Hippocampal formation (tissue), 2 donors: Measurements from ENCODE around the gene OLA1.

ENCODE experiments used
- DNase-seq, 2 donors: peaks; one replicate each; lab custom pipeline; 2025; lab: John Stamatoyannopoulos, UW

The OLA1 gene

DNA sequence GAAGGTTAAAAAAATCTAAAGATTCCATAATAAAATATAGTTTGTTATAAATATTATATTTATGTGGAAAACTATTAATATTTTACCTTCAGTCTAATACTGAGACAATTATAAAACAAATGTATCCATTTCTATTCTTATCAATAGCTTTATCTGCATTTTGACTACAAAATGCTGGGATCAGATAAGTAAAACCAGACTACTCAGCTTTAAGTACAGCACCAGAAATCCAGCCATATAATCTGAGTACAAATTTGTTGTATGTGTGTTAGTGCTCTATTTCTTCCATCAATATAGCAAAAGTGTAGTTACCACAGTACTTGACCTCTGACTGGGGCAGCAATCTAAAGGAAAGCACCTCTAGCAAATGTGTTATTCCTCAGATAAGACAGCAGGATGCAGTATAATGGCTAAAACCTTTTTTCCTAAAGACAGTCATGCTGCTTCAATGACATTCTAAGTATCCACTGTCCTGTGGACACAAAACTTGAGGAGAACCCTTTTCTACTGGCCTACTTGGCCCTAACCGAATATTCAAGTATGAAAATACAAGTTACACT is 68.1 kb downstream of the OLA1 start:
- no peak for DNase-seq

DNA sequence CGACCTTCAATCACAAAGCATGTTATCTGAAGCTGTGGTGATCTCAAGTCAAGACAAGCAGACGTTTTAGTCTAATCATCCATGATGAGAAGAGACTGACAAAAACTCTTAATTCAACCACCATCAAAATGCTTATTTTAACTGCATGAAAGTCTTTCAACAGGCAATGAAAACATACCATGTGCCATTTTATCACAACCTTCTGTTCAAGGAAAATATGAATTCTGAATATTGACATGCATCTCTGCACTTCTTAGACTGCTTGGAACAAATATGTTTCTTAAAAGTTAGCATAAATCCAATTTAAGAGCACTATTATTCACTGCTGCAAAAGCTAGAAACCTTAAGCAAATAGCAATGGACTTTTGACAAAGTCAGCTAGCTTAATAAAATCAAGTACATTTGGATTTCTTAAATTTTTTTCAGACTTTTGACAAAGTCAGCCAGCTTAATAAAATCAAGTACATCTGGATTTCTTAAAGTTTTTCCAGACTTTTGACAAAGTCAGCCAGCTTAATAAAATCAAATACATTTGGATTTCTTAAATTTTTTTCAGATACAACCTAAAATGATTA is 70.9 kb downstream of the OLA1 start:
- no peak for DNase-seq

DNA sequence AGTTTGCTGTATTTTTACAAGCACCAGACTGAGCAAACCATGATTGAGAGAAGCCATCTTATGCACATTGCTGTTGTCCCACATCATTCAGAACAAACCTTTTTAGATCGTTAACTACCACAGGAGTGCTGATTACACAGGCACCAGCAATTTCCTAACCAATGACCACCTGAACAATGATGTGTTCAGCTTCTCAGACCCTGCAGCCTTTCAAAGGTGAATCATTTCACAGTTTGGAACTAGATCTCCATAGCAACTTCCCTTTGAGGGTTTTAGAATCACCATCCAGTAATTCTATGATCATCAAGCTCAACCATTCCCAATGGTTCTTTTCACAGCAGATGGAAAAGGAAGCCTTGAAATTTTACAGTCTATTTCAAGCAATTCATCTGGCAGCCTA is 71.4 kb downstream of the OLA1 start:
- DNase-seq, result no peak

DNA sequence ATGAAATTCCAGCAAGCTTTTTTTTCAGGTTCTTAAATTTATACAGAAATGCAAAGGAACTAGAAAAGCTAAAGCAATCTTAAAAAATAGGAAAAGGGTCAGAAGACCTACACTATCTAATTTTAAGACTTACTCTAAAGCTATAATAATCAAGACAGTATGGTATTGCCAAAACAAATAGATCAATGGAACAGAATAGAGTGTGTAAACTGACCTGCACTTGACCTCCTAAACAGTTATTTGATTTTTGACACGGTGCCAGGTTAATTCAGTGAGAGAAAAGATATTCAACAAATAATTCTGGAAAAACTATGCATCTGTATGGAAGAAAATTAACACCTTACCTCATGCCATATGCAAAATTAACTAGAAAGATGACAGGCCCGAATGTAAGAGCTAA is 73.6 kb downstream of the OLA1 start:
- no peak for DNase-seq

DNA sequence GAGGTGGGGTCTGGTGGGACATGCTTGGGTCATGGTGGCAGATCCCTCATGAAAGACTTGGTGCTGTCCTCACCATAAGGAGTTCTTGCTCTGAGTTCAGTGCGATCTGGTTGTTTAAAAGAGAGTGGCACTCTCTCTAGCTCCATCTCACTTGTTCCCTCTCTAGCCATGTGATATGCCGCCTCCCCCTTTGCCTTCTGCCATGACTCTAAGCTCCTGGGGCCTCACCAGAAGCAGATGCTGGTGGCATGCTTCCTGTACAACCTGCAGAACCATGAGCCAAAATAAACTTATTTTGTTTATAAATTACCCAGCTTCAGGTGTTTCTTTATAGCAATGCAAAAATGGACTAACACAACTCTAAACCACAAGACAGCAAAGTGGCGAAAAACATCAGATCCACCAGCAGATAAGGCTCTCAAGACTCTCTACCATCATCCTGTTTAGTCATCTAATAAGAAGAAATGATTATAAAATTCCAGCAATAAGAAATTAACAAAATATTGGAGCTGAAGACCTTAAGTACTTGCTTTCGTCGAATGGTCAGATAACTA is 75.5 kb downstream of the OLA1 start:
- no peak for DNase-seq

- no peak for DNase-seq
These were observed 76.5 kb downstream of the OLA1 start for GRCh38 chr2:174171686-174172445.

DNA sequence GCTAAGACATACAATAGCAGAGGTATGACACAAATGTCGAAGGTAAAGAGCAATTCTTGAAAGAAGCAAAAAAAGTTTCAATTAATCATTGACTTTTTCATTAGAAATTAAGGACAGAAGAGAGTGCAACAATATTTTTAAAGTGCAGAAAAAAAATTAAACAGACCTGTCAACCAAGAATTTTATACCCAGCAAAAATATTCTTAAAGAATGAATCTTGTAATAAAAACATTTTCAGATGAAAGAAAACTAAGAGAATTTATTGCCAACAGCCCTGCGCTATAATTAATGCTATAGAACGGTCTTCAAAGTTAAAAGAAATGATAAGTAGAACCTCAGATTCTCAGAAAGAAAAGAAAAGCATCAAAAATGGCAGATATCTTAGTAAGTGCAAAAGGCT is 79.0 kb downstream of the OLA1 start:
- DNase-seq, result no peak

GRCh38 chr2:174166261-174166660 is 82.1 kb downstream of the OLA1 start:
- no peak for DNase-seq

- no peak for DNase-seq
These were observed 86.8 kb downstream of the OLA1 start for GRCh38 chr2:174161490-174161889.

DNA sequence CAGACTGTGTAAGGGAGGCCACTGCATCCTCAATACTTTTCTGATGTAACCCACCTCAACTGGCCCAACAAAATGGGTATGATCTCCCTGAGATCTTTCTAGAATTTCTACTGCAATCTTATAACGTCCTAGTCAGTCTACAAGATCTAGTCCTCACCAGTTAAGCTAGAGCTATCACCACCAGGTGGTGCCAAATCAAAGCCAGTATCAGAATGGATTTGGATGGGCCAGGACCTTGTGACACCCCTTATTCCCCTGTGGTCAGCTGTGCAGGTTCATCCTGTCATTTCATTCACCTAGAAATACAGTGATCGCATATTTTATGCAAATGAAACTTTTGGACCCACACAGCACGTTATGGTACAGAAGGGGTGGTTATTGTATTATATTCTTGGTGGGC is 90.3 kb downstream of the OLA1 start:
- DNase-seq, result peak in 1 of 2 donors; percentile 2

DNA sequence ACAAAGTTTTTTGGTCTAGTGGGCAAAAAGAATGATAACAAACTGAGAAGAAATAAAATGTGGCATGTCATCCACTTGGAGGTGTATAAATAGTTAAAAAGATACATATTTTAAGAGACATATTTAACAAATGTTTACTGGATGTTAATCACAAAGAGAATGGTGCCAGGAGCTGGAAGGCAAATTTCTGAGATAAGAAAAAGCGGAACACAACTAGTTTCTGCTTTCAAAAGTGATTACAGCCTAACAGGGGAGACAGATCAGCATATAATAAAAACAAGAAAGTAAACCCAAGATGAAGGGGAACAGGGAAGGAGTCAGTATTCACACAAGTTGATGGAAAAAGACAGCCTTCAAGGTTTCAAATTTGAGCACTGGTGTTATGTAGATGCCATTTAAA is 91.3 kb downstream of the OLA1 start:
- no peak for DNase-seq

DNA sequence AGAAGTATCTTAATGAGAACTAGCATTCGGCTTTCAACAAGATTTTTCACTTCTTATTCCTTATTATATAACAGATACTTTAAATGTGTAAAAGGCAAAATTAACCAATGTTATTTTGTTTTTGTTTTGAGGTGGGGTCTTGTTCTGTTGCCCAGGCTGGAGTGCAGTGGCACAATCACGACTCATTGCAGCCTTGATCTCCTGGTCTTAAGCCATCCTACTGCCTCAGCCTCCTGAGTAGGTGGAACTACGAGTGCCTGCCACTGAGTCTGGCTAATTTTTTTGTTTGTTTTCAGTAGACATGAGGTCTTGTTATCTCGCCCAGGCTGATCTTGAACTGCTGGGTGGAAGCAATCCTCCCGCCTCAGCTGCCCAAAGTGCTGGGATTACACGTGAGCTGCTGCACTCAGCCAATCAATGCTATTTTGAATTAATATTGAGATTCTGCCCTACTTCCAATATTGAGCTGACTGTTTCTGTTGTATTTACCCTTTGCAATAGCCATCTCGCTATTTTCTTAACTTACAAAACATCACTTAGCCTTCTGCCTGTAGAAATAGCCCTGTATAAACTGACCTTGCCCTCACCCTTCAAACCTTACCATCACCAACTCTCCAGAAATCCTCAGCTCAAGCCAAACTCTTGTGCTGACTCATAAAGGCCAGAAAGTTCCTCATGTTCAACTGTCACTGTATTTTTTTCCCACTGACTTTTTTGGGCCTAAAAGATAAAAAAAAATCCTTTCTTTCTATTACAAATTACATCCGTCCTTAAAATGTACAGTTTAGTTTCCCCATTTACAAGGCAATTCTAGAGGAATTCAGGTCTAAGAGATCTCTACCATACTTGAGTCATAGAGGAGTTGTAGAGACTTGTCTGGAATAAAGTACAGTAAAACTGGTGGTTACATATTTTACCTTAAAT is 94.3 kb downstream of the OLA1 start:
- no peak for DNase-seq

DNA sequence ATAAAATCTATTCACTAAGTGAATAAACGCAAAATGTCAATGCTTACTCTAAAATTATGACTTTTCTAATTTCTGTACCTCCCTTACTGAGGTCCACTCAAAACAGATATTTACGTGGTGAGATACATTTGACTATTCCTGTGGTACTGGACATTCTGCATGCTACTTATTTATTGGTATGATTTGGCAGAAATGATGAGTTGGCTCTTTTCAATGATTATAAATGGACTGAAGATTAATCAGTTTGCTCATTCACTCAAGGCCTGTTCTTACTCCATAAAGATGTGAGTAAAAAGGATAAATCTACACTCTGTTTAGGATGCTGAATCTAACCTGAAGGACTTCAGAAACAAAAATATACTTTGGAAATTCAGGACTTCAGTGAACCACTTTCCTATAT is 98.8 kb downstream of the OLA1 start:
- no peak for DNase-seq

DNA sequence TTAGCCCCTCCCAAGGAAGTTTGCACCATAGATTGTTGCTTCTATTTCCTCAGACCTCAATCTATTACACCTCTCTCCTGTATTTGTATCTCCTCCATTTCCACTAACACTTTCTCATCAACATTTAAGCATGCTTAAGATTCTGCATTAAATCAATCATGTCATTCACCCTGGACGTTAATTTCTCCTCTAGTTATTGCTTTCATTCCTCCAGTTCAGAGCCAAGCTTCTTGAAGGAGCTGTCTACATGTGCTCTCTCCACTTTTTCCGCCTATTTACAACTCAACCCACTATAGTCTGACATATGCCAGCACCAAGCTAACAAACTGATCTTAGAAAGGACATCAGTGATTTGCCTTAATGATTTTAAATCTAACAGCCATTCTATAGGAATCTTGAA is 99.5 kb downstream of the OLA1 start:
- no peak for DNase-seq

DNA sequence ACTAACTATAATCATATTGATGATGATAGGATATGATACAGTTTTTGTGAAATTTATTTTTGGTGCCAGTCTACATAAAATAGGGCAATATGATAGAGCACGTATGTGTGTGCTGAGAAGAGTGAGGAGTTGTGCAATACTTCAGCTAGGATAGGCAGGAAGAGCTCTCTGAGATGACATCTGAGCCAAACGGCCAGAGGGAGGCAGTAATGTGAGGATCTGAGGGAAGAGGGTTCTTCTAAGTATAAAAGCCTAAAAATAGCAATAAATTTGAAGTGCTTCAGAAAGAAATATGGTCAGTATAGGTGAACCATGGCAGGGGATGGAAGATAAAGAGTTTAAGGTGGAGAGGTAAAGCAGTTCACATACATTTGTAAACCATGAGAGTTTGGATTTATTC is 102.5 kb downstream of the OLA1 start:
- DNase-seq, result no peak

DNA sequence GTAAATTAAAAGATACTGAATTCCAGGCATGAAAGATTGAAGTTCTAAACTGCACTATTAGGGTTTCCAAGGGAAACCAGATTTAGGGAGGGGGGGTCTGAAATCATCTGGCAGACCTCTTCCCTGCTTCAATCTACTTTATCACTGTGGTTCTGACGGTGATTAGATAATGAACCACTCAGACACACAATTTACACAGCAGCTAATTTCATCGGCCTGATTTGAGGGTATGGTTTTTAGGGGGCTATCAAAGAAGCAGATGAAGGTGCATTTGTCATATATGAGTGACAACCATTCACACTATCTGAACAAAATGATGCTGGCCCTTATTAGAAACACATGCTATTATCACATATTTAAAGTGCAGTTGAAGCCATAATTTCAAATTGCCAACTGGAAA is 106.0 kb downstream of the OLA1 start:
- DNase-seq, result no peak

GRCh38 chr2:174138161-174138560 is 110.2 kb downstream of the OLA1 start:
- no peak for DNase-seq

DNA sequence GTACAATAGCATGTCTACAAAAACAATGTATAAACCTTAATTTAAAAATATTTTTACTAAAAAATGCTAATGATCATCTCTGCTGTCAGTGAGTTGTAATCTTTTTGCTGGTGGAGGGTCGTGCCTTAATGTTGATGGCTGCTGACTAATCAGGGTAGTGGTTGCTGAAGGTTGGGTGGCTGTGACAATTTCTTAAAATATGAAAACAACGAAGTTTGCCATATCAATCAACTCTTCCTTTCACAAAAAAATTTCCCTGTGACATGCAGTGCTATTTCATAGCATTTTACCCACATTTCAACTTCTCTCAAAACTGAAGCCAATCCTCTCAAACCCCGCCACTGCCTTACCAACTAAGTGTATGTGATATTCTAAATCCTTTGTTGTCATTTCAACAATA is 112.4 kb downstream of the OLA1 start:
- no peak for DNase-seq

DNA sequence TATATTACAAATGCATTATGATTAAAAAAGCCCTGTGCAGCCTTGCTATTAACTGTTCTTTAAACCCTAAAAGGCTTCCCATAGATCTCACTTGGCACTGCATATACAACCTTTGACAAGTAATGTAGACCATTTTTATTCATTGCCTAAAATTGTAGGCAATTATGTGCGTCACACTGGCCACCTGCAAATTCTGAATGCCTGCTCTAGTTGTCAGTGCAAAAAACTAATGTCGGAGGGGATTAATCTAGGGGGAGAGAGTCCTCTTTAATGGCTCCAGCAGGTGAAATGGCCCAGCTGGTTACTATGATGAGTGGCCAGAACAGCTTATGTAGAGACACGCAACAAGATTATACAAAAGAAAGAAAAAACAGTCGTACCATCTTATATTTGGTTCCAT is 123.2 kb downstream of the OLA1 start:
- DNase-seq, result no peak

- DNase-seq, result no peak
These were observed 124.2 kb downstream of the OLA1 start for GRCh38 chr2:174124181-174124580.

DNA sequence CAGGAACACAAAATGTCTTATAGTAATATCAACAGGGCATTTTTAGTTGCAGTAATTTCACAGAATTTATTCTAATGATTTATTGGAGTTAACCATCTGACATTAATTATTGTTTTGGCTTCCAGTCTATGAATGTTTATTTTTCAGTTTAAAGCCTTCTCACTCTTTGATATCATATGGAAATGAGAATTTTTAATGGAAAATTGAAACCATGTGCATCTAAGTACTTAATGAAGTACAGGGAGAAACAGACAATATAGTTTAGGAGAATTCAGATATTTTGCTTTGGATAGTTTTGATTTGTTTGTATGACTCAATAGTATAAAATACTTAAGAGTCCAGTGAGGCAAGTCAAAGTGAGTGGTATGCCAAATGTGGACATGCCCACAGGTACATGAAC is 126.1 kb downstream of the OLA1 start:
- no peak for DNase-seq

- no peak for DNase-seq
These were observed 126.7 kb downstream of the OLA1 start for GRCh38 chr2:174121612-174122011.
